Fibroblast of peridontal ligament (primary cell): ENCODE results near the gene P3R3URF.
A peak's percentile ranks its signal among the peaks of the same experiment; 100 is the strongest.
"Not testable (repeated sequence)": the region's sequence is repeated elsewhere in the genome, so short reads cannot be mapped to it uniquely, and the experiment has no call there.

Experiments used
- DNase-seq: peaks from one replicate; pipeline ENCODE4 v3.0.0-alpha.2; 2010; ENCODE audit errors: extremely low read depth

Gene P3R3URF

GRCh38 chr1:46176211-46176865, at the start of gene P3R3URF:
Gene P3R3URF (minus strand): TSS chr1:46176488. CDS start chr1:46176471, 17 bp downstream.
- no peak for DNase-seq

DNA sequence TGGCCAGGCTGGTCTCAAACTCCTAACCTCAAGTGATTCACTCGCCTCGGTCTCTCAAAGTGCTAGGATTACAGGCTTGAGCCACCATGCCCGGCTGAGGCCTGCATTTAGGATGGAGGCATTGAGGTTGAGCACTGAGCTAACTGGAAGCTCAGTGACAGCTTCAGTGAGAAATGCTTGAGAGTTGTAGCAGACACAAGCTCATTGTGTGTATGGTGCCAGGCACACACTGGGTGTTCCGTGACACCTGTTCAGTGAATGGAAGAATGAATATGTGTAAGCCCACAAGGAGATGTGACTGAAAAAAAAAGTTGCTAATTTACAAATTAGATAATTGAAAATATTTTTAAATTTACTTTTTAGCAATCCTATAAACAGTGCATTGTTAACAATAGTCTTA, 48.7 kb upstream of the P3R3URF start:
- no peak for DNase-seq

GRCh38 chr1:46223472-46223943, 47.2 kb upstream of the P3R3URF start:
- DNase-seq = peak; percentile 94

- DNase-seq = not testable (repeated sequence)
Observed at GRCh38 chr1:46223055-46223454, 46.8 kb upstream of the P3R3URF start.

DNA sequence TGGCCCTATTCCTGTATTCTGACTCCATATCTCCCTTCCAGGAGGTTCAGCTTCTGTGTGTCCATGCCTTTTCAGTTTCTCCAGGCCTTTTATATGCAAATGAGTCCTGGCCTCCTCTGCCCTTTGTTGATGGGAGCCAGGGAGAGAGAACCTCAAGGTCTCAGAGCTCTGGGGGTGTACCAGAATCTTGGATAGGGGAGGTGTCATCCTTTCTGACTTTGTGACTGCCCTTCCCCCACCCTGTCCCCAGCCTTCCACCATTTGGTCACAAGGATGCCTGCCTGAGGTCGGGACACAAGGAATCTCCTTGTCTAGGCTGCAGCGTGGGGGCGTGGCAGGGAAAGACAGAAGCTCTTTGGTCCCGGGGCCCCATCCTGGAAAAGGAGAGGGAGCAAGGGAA, 45.5 kb upstream of the P3R3URF start:
- DNase-seq = no peak

DNA sequence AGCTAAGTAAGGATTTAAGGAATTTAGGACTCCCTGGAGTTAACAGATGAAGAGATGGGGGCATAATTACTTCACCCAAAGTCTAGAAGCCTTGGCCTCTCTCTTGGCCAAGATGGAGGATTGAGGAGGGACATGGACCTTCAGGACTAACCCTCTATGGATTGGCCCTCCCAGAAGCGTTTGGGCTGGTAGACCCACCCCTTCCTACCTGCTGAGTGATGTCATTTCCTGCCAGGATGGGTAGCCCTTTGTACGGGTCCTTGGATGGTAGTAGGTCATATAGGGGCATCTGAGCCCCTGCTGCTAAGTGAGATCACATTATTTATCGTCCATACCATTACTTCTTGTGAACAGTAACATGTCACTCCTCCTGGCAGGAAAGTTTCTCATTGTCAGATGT, 44.5 kb upstream of the P3R3URF start:
- no peak for DNase-seq

- DNase-seq = no peak
Observed at GRCh38 chr1:46219551-46220520, 43.5 kb upstream of the P3R3URF start.

DNA sequence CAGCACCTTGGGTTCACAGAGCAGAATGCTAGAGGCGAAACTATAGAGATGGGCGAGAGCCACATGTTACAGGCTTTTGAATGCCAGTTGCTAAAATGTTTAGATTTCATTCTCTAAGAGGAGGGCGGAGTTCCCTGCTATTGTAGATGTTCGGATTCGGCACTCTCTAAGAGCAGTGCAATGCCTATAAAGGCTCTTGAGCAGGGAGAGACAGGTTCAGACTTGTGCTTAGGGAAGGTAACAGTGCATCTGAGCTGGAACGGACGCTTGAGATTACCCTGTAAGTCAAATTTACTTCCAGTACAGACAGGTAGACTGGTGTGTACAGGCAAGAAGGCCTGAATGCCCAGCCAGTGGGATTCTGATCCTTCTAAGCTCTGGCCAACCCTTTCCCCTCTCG, 42.2 kb upstream of the P3R3URF start:
- DNase-seq = no peak

GRCh38 chr1:46215504-46215903, 39.2 kb upstream of the P3R3URF start:
- DNase-seq = no peak

- no peak for DNase-seq
Observed at GRCh38 chr1:46211051-46211450, 34.8 kb upstream of the P3R3URF start.

DNA sequence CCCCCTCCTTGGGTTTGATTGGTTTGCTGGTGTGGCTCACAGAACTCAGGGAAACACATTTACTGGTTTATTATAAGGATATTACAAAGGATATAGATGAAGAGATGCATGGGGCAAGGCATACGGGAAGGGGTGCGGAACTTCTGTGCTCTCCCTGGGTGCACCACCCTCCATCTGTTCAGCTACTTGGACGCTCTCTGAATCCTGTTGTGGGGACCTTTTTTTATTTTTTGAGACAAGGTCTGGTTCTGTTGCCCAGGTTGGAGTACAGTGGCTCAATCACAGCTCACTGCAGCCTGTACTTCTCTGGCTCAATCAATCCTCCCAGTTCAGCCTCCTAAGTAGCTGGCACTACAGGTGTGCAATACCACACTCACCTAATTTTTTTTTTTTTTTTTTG, 34.3 kb upstream of the P3R3URF start:
- DNase-seq = no peak

DNA sequence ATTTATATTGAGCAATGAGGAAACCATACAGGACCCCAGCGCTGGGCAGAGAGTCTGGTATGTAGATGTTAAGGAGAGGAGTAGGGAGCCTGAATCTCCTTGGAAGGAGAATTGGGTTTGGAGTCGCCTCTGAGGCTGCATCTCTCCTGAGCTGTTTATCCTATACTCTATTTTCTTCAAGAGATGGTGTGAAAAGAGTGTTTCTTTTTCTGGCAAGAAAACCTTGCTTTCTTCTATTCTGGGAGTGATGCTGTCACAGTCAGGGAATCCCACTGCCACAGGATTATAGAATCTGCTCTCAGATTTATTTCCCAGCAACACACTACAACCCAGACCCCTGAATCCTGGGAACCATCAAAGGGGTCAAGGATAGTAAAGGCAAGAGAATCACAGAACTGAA, 30.1 kb upstream of the P3R3URF start:
- DNase-seq = no peak

DNA sequence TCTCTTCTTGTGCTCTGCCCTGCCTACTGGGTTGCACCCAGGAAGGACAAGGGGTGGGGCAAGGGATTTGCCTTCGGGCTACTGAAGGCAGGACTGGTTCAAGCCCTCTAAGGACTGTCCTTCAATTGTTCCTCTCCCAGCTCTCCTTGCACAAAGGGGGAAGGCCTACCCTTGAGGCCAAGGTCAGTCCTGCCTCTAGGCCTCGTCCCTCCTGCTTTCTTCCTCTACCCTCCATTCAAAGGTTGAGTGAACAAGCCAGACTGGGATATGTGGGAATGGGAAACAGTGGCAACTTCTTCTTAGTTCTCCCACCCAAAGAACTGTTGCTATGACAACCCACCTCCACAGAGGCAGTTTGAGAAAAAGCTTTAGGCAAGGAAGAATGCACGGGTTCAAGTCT, 29.5 kb upstream of the P3R3URF start:
- no peak for DNase-seq

GRCh38 chr1:46205141-46205540, 28.9 kb upstream of the P3R3URF start:
- no peak for DNase-seq

GRCh38 chr1:46204406-46204742, 28.1 kb upstream of the P3R3URF start:
- no peak for DNase-seq

DNA sequence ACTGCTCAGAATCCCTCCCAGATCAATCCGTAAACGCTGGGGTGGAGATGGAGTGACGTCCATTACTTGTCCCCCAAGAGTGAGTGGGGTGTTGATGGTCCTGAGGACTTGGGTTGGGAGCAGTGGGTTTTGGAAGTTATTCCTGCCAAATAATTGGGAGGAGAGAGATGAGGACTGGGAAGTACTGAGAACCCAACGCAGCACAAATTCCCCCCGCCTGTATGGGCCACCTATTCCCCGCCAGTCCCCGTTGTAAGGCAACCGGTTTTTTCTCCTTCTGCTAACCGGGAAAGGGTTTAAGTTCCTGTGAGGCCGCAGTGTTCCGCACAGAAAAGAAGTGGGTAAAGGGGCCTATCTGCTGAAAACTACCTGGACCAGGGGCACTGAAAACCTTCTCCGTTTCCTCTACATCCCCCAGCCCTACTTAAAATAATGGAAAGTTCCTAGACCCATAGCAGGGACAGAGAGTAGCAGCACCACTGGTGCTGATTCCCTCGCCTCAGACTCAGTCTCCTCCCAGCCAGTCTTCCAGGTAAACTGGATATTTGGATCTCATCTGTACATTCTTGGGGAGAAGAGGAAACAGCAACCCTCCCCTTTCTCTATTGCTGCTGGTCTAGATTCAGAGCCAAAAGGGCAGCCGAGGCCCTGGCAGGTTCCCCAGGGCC, 27.6 kb upstream of the P3R3URF start:
- DNase-seq = peak; percentile 24

- peak; percentile 9 for DNase-seq
Observed at GRCh38 chr1:46199233-46199749, 23.0 kb upstream of the P3R3URF start.

DNA sequence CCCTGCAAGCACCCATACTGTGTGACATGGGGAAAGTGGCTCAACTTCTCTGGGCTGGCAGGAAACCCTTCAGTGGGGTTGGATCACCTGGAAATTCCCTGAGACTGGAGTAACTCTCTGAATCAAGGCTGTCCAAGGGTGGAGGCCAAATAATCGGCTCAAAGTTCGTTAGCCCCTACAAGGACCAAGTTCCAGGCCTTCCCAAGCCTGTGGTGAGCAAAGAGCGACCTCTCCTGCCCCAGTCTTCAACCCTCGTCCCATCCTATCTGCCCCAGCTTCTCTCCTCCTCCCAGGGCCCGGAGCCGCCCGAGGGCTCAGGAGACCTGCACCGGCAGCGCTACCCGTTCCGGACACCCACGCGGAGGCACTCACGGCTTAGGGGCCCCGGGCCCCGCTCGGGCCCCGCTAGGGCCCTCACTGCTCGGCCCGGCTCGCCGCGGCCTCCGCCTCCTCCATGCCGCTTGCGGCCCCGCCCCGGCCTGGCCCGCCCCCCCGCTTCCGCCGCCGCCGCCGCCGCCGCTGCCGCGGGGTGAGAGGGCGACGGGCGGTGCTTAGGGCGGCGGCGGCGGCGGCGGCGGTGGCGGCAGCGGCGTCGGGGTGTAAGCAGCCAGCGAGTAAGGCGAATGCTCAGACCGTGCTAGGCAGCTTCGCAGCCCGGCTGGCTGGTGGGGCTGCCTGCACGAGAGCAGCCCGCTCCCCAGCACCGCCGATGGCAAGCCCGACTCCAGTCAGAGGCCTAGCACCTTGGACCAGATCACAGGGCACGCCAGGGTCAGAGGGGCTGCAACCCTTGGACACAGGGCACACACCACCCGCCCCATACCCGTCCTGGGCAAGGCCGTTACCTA, 21.9 kb upstream of the P3R3URF start, which contains the start of gene POMGNT1:
Gene POMGNT1, minus strand, starts transcription at position 471 of the 848 bp plus-strand sequence. CDS start 613 bp downstream, outside the sequence.
- DNase-seq = peak; percentile 44

DNA sequence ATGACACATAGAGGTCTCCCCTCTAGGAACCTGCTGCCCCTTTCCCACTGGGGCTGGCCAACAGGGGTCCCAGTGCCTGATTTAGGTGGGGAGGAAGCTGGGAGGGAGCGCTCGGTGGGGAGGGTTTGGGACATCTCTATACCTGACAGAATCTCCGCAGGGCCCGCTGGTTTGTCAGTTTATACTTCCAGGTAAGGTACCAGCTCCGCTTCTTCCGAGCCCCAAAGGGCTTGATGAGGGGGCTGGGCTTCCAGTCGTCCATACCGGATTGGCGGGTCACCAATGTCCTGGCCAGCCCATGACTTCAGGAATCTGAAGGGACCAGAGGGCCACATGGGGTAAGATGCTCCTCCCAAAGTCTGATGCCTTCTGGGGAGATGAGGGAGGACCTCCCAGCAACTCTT, 21.3 kb upstream of the P3R3URF start:
- no peak for DNase-seq

GRCh38 chr1:46196609-46197008, 20.3 kb upstream of the P3R3URF start:
- DNase-seq = no peak

- DNase-seq = no peak
Observed at GRCh38 chr1:46194641-46195193, 18.4 kb upstream of the P3R3URF start.
